HEK293 (cell line): ENCODE results near the gene STARD4.

Experiments used
- CTCF ChIA-PET: fragments of 350-600 bp; formaldehyde crosslinking; extraction: SDS; loops from one replicate; lab custom pipeline; 2021; ENCODE audit warnings: antibody characterized with exemption; lab: Yijun Ruan, JAX
- POLR2A ChIA-PET: fragments of 300-600 bp; formaldehyde crosslinking; extraction: SDS; loops from one replicate; lab custom pipeline; 2020; ENCODE audit warnings: antibody characterized with exemption, inconsistent platforms; lab: Yijun Ruan, JAX
- H3K27ac ChIP-seq: fragments of 200-500 bp; sonication (Bioruptor generic); 2 replicates; pipeline ENCODE4 v1.5.1; 2014; ENCODE audit warnings: low read depth, low read length, control low read depth, inconsistent platforms; ENCODE audit errors: extremely low read depth
- H3K36me3 ChIP-seq, 2 experiments: fragments of 200-500 bp in 1 of 2; sonication (Bioruptor generic) in 1 of 2; 1 replicate in 1 of 2; 2 replicates in 1 of 2; pipeline ENCODE4 v1.5.1; 2014 to 2017; ENCODE audit warnings: inconsistent platforms in 2 of 2, low read length in 2 of 2; ENCODE audit not compliant: control insufficient read depth in 2 of 2, insufficient read depth in 1 of 2
- H3K4me1 ChIP-seq: fragments of 200-500 bp; sonication (Bioruptor generic); 2 replicates; pipeline ENCODE4 v1.5.1; 2014; ENCODE audit warnings: mild to moderate bottlenecking, low read length, inconsistent platforms; ENCODE audit not compliant: control insufficient read depth, insufficient read depth
- H3K4me3 ChIP-seq: 2 replicates; pipeline ENCODE4 v1.5.1; 2011; ENCODE audit warnings: low read depth, mild to moderate bottlenecking, control low read depth, low read length, moderate library complexity
- H3K9me3 ChIP-seq: fragments of 200-500 bp; sonication (Bioruptor generic); 2 replicates; pipeline ENCODE4 v1.5.1; 2014; ENCODE audit warnings: low read depth, low read length, inconsistent platforms; ENCODE audit not compliant: control insufficient read depth, insufficient read depth
- EGR2 ChIP-seq: fragments of 450-650 bp; formaldehyde crosslinking; IDR thresholded peaks from 2 replicates; pipeline ENCODE4 v1.5.1; 2016; ENCODE audit warnings: low read depth, missing biosample characterization, missing genetic modification characterization
- MEIS1 ChIP-seq: sonication (generic); formaldehyde crosslinking; IDR thresholded peaks from 2 replicates; pipeline ENCODE4 v1.8.1; 2022; ENCODE audit warnings: missing genetic modification reagents, mild to moderate bottlenecking, borderline replicate concordance
- PRDM4 ChIP-seq: fragments of 450-650 bp; formaldehyde crosslinking; IDR thresholded peaks from 2 replicates; pipeline ENCODE4 v1.5.1; 2017; ENCODE audit warnings: missing biosample characterization, missing genetic modification characterization
- SCRT1 ChIP-seq: fragments of 450-650 bp; formaldehyde crosslinking; IDR thresholded peaks from 2 replicates; pipeline ENCODE4 v1.5.1; 2016; ENCODE audit warnings: missing biosample characterization, missing genetic modification characterization, borderline replicate concordance
- ZFHX2 ChIP-seq: fragments of 450-650 bp; formaldehyde crosslinking; conservative IDR thresholded peaks from 2 replicates; pipeline ENCODE4 v1.5.1; 2016; ENCODE audit warnings: missing biosample characterization, missing genetic modification characterization
- ZNF133 ChIP-seq: fragments of 450-650 bp; formaldehyde crosslinking; IDR thresholded peaks from 2 replicates; pipeline ENCODE4 v1.5.1; 2016; ENCODE audit warnings: missing biosample characterization, missing genetic modification characterization
- ZNF184 ChIP-seq: fragments of 450-650 bp; IDR thresholded peaks from 2 replicates; pipeline ENCODE4 v1.5.1; 2018; ENCODE audit warnings: missing biosample characterization, mild to moderate bottlenecking, missing genetic modification characterization
- ZNF221 ChIP-seq: fragments of 450-650 bp; formaldehyde crosslinking; IDR thresholded peaks from 2 replicates; pipeline ENCODE4 v1.5.1; 2017; ENCODE audit warnings: missing biosample characterization, missing genetic modification characterization, borderline replicate concordance
- ZNF341 ChIP-seq: fragments of 450-650 bp; formaldehyde crosslinking; IDR thresholded peaks from 2 replicates; pipeline ENCODE4; 2016; ENCODE audit warnings: low read depth, missing biosample characterization, missing genetic modification characterization
- ZNF362 ChIP-seq: fragments of 450-650 bp; formaldehyde crosslinking; IDR thresholded peaks from 2 replicates; pipeline ENCODE4 v1.5.1; 2016; ENCODE audit warnings: missing biosample characterization, missing genetic modification characterization
- ZNF473 ChIP-seq: fragments of 450-650 bp; formaldehyde crosslinking; IDR thresholded peaks from 2 replicates; pipeline ENCODE4 v1.5.1; 2017; ENCODE audit warnings: missing biosample characterization, missing genetic modification characterization
- ZNF585B ChIP-seq: fragments of 450-650 bp; formaldehyde crosslinking; IDR thresholded peaks from 2 replicates; pipeline ENCODE4 v1.5.1; 2016; ENCODE audit warnings: missing biosample characterization, missing genetic modification characterization
- TF ChIP-seq, protein P1 (sequence below): fragments of 450-650 bp; IDR thresholded peaks from 2 replicates; pipeline ENCODE4 v1.5.1; 2018; ENCODE audit warnings: missing biosample characterization, mild to moderate bottlenecking, missing genetic modification characterization

The STARD4 gene

DNA sequence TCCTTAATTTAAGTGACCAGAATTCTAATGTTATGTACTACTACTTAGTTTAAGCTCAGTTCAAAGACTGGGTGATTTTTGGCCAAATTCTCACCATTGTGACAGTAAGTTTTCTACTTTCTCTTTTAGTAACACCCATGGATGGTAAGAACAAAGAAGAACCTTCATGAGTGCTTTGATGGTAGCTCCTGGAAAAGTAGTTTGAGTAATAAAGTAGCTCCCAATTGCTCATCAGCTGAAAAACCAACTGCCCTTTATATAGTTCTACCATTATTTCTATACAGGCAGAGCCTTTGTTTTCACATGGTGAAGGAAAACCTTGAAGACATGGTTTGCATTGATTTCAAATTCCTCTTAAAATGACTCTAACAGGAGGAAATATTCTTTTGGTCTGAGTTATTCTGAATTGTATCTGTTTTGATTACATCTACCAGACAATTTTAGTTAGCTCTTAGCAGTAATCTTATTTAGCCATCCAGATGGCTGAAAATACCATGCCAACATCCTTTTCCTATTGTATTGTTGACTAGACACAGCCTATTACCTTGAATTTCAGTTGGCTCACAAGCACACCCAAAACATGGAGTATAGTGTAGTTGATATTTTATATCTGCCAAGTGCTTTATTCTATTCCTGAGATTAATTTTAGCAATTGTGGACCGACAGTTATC lies 23.7 kb upstream of the STARD4 start:
- TF ChIP-seq ZNF473 (tag by site-specific recombination): no peak
- no peak for TF ChIP-seq ZNF362 (tag by site-specific recombination)
- H3K4me3 ChIP-seq: no peak overlapping the region
- no peak overlapping the region for H3K27ac ChIP-seq
- no peaks in the 10 kb centered on the region for H3K9me3 ChIP-seq
- no peaks in the 10 kb centered on the region for H3K4me1 ChIP-seq
- H3K36me3 ChIP-seq: no peaks in the 10 kb centered on the region
- POLR2A ChIA-PET: no interaction called here
- CTCF ChIA-PET: interaction anchor here (0.6 to 2.2 kb wide), 4 partner anchors 14 to 500 kb away, joined by 3 to 8 read pairs (median 3); no protein-coding TSS in a partner anchor

DNA sequence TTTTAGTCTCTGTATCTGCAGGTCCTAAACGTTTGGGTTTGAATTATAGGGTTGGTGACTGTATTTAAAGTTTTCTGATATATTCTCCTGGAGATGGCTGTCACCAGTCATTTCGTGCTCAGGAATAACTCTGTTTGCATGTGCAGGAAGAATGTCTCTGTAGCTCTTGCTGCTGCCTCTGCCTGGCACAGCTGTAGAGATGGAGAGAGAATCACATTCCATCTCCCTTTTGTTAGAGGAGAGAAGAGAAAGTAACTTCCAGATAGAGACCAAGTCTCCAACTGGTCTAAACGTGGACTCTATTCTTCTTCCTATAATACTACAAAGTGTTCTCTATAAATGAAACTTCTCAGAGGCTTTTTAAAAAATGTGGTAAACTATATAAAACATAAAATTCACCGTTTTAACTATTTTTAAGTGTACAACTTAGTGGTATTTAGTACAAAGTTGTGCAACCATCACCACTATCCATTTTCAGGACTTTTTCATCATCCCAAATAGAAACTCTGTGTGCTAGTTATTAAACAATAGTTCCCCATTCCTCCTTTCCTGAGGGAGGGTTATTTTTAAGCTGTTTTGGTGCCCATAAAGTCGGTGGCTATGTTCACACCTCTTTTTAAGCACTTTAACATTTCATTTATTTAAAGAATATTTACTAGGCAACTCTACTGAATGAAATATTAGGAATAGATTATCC lies 20.7 kb upstream of the STARD4 start:
- POLR2A ChIA-PET: no interaction called here
- Histone ChIP-seq H3K9me3 (no peaks in the 10 kb centered on the region), H3K4me3 (no peak overlapping the region), H3K36me3 (no peaks in the 10 kb centered on the region), H3K27ac (no peak overlapping the region), H3K4me1 (no peaks in the 10 kb centered on the region)
- CTCF ChIA-PET: interaction anchor here (0.7 to 1.4 kb wide), 5 partner anchors 9 to 239 kb away, joined by 3 to 6 read pairs (median 4); no protein-coding TSS in a partner anchor
- TF ChIP-seq ZNF341: no peak
- TF ChIP-seq ZNF133 (tag by site-specific recombination): no peak
- no peak for TF ChIP-seq SCRT1 (tag by site-specific recombination)
- no peak for TF ChIP-seq ZNF221 (tag by site-specific recombination)
- TF ChIP-seq PRDM4 (tag by site-specific recombination): no peak
- no peak for TF ChIP-seq ZNF184 (tag by site-specific recombination)
- TF ChIP-seq, protein P1, sequence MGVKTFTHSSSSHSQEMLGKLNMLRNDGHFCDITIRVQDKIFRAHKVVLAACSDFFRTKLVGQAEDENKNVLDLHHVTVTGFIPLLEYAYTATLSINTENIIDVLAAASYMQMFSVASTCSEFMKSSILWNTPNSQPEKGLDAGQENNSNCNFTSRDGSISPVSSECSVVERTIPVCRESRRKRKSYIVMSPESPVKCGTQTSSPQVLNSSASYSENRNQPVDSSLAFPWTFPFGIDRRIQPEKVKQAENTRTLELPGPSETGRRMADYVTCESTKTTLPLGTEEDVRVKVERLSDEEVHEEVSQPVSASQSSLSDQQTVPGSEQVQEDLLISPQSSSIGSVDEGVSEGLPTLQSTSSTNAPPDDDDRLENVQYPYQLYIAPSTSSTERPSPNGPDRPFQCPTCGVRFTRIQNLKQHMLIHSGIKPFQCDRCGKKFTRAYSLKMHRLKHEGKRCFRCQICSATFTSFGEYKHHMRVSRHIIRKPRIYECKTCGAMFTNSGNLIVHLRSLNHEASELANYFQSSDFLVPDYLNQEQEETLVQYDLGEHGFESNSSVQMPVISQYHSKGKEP: no peak
- no peak for TF ChIP-seq ZNF585B (tag by site-specific recombination)

GRCh38 chr5:111530298-111530740 lies 18.0 kb upstream of the STARD4 start:
- CTCF ChIA-PET: interaction anchor here (1.1 to 2.5 kb wide), 4 partner anchors 9 to 21 kb away, joined by 3 to 35 read pairs (median 15); no protein-coding TSS in a partner anchor
- peak; percentile 67 for TF ChIP-seq ZFHX2 (tag by site-specific recombination)
- peak; percentile 81 for TF ChIP-seq EGR2 (tag by site-specific recombination)
- no peak for TF ChIP-seq MEIS1 (CRISPR knock-in tag)
- no peak overlapping the region for H3K27ac ChIP-seq

More at GRCh38 chr5:111530298-111530740, 18.0 kb upstream of the STARD4 start:
- no peak overlapping the region for H3K4me3 ChIP-seq
- POLR2A ChIA-PET: no interaction called here
- H3K36me3 ChIP-seq: no peaks in the 10 kb centered on the region
- no peaks in the 10 kb centered on the region for H3K9me3 ChIP-seq
- H3K4me1 ChIP-seq: no peaks in the 10 kb centered on the region
